ENCODE results near the gene ZNF3.

GRCh38 chr7:100048680-100049079, 32.8 kb downstream of the ZNF3 start:
- TF ChIP-seq, protein P1, sequence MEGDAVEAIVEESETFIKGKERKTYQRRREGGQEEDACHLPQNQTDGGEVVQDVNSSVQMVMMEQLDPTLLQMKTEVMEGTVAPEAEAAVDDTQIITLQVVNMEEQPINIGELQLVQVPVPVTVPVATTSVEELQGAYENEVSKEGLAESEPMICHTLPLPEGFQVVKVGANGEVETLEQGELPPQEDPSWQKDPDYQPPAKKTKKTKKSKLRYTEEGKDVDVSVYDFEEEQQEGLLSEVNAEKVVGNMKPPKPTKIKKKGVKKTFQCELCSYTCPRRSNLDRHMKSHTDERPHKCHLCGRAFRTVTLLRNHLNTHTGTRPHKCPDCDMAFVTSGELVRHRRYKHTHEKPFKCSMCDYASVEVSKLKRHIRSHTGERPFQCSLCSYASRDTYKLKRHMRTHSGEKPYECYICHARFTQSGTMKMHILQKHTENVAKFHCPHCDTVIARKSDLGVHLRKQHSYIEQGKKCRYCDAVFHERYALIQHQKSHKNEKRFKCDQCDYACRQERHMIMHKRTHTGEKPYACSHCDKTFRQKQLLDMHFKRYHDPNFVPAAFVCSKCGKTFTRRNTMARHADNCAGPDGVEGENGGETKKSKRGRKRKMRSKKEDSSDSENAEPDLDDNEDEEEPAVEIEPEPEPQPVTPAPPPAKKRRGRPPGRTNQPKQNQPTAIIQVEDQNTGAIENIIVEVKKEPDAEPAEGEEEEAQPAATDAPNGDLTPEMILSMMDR (conservative IDR thresholded peaks at IDR 0.05; ENCODE audit: low read length) = no peak
- TF ChIP-seq EZH2phosphoT487 (IDR thresholded peaks at IDR 0.05; ENCODE audit: borderline replicate concordance) = no peak
